ENCODE measurements around the gene KLHL3. TPM values are rescaled to one million over a fixed set of nuclear protein-coding genes. Genes with fewer than 3 reads are reported as not detected.

KLHL3 gene
- total and polyA plus RNA-seq, 2 donors (not counting 3 experiments of a cell fraction or from before 2014, with no cell fraction given), result 8.8 to 13.6 TPM

GRCh38 chr5:137666461-137666850 is 69.4 kb downstream of the KLHL3 start:
- TF ChIP-seq MAX (IDR thresholded peaks at IDR 0.05; ENCODE audit: insufficient read depth, insufficient read length), result no peak
- TF ChIP-seq POLR2AphosphoS5 (IDR thresholded peaks at IDR 0.05; ENCODE audit: insufficient read depth, low read depth, low read length), result no peak
- TF ChIP-seq MYC (IDR thresholded peaks at IDR 0.05; ENCODE audit: low read depth, low read length), result no peak
- no peak for TF ChIP-seq POLR2A (IDR thresholded peaks at IDR 0.05; ENCODE audit: low read depth, low read length)
- no peak for TF ChIP-seq EZH2 (IDR thresholded peaks at IDR 0.05; ENCODE audit: borderline replicate concordance, low read depth, low read length, severe bottlenecking)
- no peak for TF ChIP-seq GATA2 (IDR thresholded peaks at IDR 0.05; ENCODE audit: insufficient read depth, insufficient read length, low read depth, low read length)
- no peak for TF ChIP-seq JUN (IDR thresholded peaks at IDR 0.05; ENCODE audit: borderline replicate concordance, insufficient read depth, insufficient read length, low read depth)
- no peak for TF ChIP-seq CTCF (IDR thresholded peaks at IDR 0.05; ENCODE audit: extremely low read depth in 1 of 2, insufficient read depth in 1 of 2, low read depth in 1 of 2, low read length in 2 of 2)
- no peak for TF ChIP-seq FOS (IDR thresholded peaks at IDR 0.05; ENCODE audit: borderline replicate concordance, insufficient read depth, low read length)
- no peak for FAIRE-seq
- intact Hi-C loops (cut with micrococcal nuclease), result no loop called here
- ChIA-PET POLR2A (no interaction called here), CTCF (interaction anchor here (0.9 to 3.9 kb wide), 11 partner anchors 11 to 112 kb away, joined by 3 to 29 read pairs (median 4); partner anchors contain the start of gene KLHL3)
- Histone ChIP-seq H3K9me3 (replicated peaks; ENCODE audit: control insufficient read depth, insufficient read depth, low read length) (no peaks in the 10 kb centered on the region), H3K27me3 (ENCODE audit: control insufficient read depth in 2 of 2, insufficient read depth in 2 of 2, low read length in 2 of 2) (no peaks in the 10 kb centered on the region), H3K4me3 (replicated peaks in 1 of 3; ENCODE audit: insufficient read depth in 1 of 3, low read depth in 1 of 3, low read length in 3 of 3) (no peak overlapping the region), H3K79me2 (ENCODE audit: control insufficient read depth, insufficient read depth, low read length) (no peaks in the 10 kb centered on the region), H3K9me1 (replicated peaks; ENCODE audit: control insufficient read depth, extremely low read depth, insufficient read depth, low read length) (no peaks in the 10 kb centered on the region), H3K4me1 (ENCODE audit: control insufficient read depth, extremely low read depth, insufficient read depth, low read length) (no peaks in the 10 kb centered on the region), H3K9ac (replicated peaks; ENCODE audit: extremely low read depth, insufficient read depth, low read length) (no peak overlapping the region), H3K27ac (ENCODE audit: insufficient read depth, low read depth, low read length) (no peak overlapping the region), H3K36me3 (ENCODE audit: control insufficient read depth in 2 of 2, extremely low read depth in 1 of 2, insufficient read depth in 2 of 2, low read length in 2 of 2) (peaks cover 0 to 3% of the 10 kb centered on the region in 2 experiments), H2AFZ (ENCODE audit: low read depth, low read length) (no peak overlapping the region), H3K4me2 (ENCODE audit: insufficient read depth, low read length) (no peak overlapping the region), H4K20me1 (replicated peaks; ENCODE audit: control insufficient read depth, extremely low read depth, insufficient read depth, low read length) (no peaks in the 10 kb centered on the region)
- BruUV-seq (replicated peaks), result no TSS peak
- DNase-seq (ENCODE audit: low read depth, low spot score), result peak; percentile 53
- dilution Hi-C loops (cut with MboI; ENCODE audit: extremely low pct_ligation_motif_present, low sequenced_read_pairs), result loop anchor here (25.0 kb wide), 1 partner anchor 96 kb away; the partner anchor contains the start of gene HNRNPA0

All from endothelial cell of umbilical vein (primary cell).